GM12878 (cell line): ENCODE measurements around the gene NAA11. TPM values are rescaled to one million over a fixed set of nuclear protein-coding genes. Genes with fewer than 3 reads are reported as not detected.

Experiments
- ATAC-seq: fragments of 200-7000 bp; cut with Tn5 transposase; 3 replicates; pipeline ENCODE4 v1.9.1; 2020; ENCODE audit warnings: mild to moderate bottlenecking, moderate library complexity
- BruUV-seq: library from RNA; stranded (reverse); fragments of 400-500 nt; replicated peaks from 2 replicates; lab custom pipeline; 2021; lab: Mats Ljungman, UMichigan
- CTCF ChIA-PET: fragments of 300-600 bp; sonication (Branson Sonifier 250); formaldehyde crosslinking; extraction: SDS; loops from one replicate; lab custom pipeline; 2021; ENCODE audit warnings: inconsistent platforms; lab: Yijun Ruan, JAX
- POLR2A ChIA-PET: fragments of 350-600 bp; formaldehyde crosslinking; extraction: SDS; loops from one replicate; lab custom pipeline; 2021; ENCODE audit warnings: inconsistent platforms; lab: Charles Lee
- RAD21 ChIA-PET: fragments of 300-600 bp; sonication (Branson Sonifier 250); formaldehyde crosslinking; loops from one replicate; lab custom pipeline; 2023; ENCODE audit warnings: antibody characterized with exemption; ENCODE audit not compliant: unreplicated experiment; lab: Charles Lee
- SMC1A ChIA-PET: fragments of 300-600 bp; sonication (Branson Sonifier 250); formaldehyde crosslinking; loops from one replicate; lab custom pipeline; 2023; ENCODE audit not compliant: unreplicated experiment, uncharacterized antibody; lab: Charles Lee
- DNase-seq: peaks from one replicate; pipeline ENCODE4 v3.0.0-alpha.2; 2011; ENCODE audit warnings: low read depth, low spot score
- FAIRE-seq: peaks from 3 replicates; lab custom pipeline; 2011; peaks lifted over from hg19 to GRCh38; lab: Jason Lieb, UNC
- H2AFZ ChIP-seq: 2 replicates; pipeline ENCODE4 v1.6.0; 2011; ENCODE audit warnings: low read depth, low read length, control low read depth; ENCODE audit not compliant: control insufficient read depth
- H3K27ac ChIP-seq: 2 replicates; pipeline ENCODE4 v1.5.1; 2011; ENCODE audit warnings: control low read depth; ENCODE audit not compliant: control insufficient read depth, insufficient read depth
- H3K27me3 ChIP-seq, 2 experiments: replicated peaks in 1 of 2; 2 replicates each; pipeline versions ENCODE4 v1.6.0 to v1.6.1; 2011; ENCODE audit warnings: low read length in 1 of 2; ENCODE audit not compliant: control insufficient read depth in 2 of 2, insufficient read depth in 2 of 2
- H3K36me3 ChIP-seq, 2 experiments: 2 replicates each; pipeline ENCODE4 v1.5.1; 2011; ENCODE audit warnings: low read length in 1 of 2; ENCODE audit not compliant: control insufficient read depth in 2 of 2, insufficient read depth in 2 of 2
- H3K4me1 ChIP-seq: 2 replicates; pipeline ENCODE4 v1.6.1; 2011; ENCODE audit warnings: mild to moderate bottlenecking, low read length, moderate library complexity, mixed read lengths; ENCODE audit not compliant: control insufficient read depth, insufficient read depth
- H3K4me2 ChIP-seq: 2 replicates; pipeline ENCODE4 v1.6.0; 2011; ENCODE audit warnings: control low read depth; ENCODE audit not compliant: control insufficient read depth, insufficient read depth
- H3K4me3 ChIP-seq: fragments of 200-600 bp; sonication (generic); 2 replicates; pipeline ENCODE4 v1.5.1; 2016
- H3K79me2 ChIP-seq: 2 replicates; pipeline ENCODE4 v1.6.0; 2011; ENCODE audit warnings: low read length; ENCODE audit not compliant: control insufficient read depth, insufficient read depth
- H3K9ac ChIP-seq: 2 replicates; pipeline ENCODE4 v1.8.0; 2011; ENCODE audit warnings: low read length, control low read depth, mixed read lengths; ENCODE audit not compliant: control insufficient read depth, insufficient read depth
- H3K9me3 ChIP-seq: replicated peaks from 3 replicates; pipeline ENCODE4 v1.5.1; 2011; ENCODE audit warnings: mild to moderate bottlenecking, low read length; ENCODE audit not compliant: control insufficient read depth, insufficient read depth
- H4K20me1 ChIP-seq: 2 replicates; pipeline ENCODE4 v1.6.0; 2011; ENCODE audit not compliant: control insufficient read depth, insufficient read depth
- BACH1 ChIP-seq: fragments of 450-650 bp; IDR thresholded peaks from 2 replicates; pipeline ENCODE4 v1.6.1; 2017; ENCODE audit warnings: mild to moderate bottlenecking, borderline replicate concordance
- CHD2 ChIP-seq: IDR thresholded peaks from 2 replicates; pipeline ENCODE4 v1.6.1; 2011; ENCODE audit warnings: low read depth, low read length, improper control_type of control experiment, borderline replicate concordance
- CHD4 ChIP-seq: fragments of 200-600 bp; sonication (generic); IDR thresholded peaks from 2 replicates; pipeline ENCODE4 v1.6.1; 2016; ENCODE audit warnings: mild to moderate bottlenecking
- EZH2 ChIP-seq: IDR thresholded peaks from 2 replicates; pipeline ENCODE4 v1.6.1; 2012; ENCODE audit warnings: low read depth, mild to moderate bottlenecking, control low read depth, inconsistent platforms, low read length, borderline replicate concordance; ENCODE audit not compliant: control insufficient read depth
- GABPA ChIP-seq: IDR thresholded peaks from 2 replicates; pipeline ENCODE4 v1.6.1; 2014; ENCODE audit warnings: antibody characterized with exemption, low read depth, mild to moderate bottlenecking, inconsistent platforms
- GATAD2B ChIP-seq: fragments of 450-650 bp; conservative IDR thresholded peaks from 2 replicates; pipeline ENCODE4 v1.6.1; 2017; ENCODE audit warnings: low read depth, mild to moderate bottlenecking, moderate library complexity
- NFXL1 ChIP-seq: fragments of 450-650 bp; IDR thresholded peaks from 2 replicates; pipeline ENCODE4 v1.6.1; 2017; ENCODE audit warnings: antibody characterized with exemption, mild to moderate bottlenecking, borderline replicate concordance
- NR2C1 ChIP-seq: fragments of 450-650 bp; IDR thresholded peaks from 2 replicates; pipeline ENCODE4 v1.6.1; 2017; ENCODE audit warnings: antibody characterized with exemption, mild to moderate bottlenecking, moderate library complexity
- NR2F1 ChIP-seq: fragments of 450-650 bp; conservative IDR thresholded peaks from 2 replicates; pipeline ENCODE4 v1.6.1; 2017; ENCODE audit warnings: mild to moderate bottlenecking
- POLR2A ChIP-seq: IDR thresholded peaks from 2 replicates; pipeline ENCODE4 v1.6.1; 2011; ENCODE audit warnings: low read depth, mild to moderate bottlenecking, low read length
- STAT3 ChIP-seq: IDR thresholded peaks from 2 replicates; pipeline ENCODE4 v1.6.1; 2011; ENCODE audit warnings: low read depth, low read length, improper control_type of control experiment
- ZNF217 ChIP-seq: fragments of 450-650 bp; IDR thresholded peaks from 2 replicates; pipeline ENCODE4 v1.6.1; 2017; ENCODE audit warnings: antibody characterized with exemption, mild to moderate bottlenecking
- WGBS: methylation state at CpG from one replicate; pipeline ENCODE4 v1.1.6; 2016; ENCODE audit warnings: low lambda C conversion rate; ENCODE audit not compliant: insufficient replicate concordance, insufficient coverage; ENCODE audit errors: missing lambda C conversion rate; 5-methylcytosine and 5-hydroxymethylcytosine counted together
- in situ Hi-C: fragments of 300-500 bp; cut with MboI; formaldehyde crosslinking; loops from 9 replicates; pipeline ENCODE4 v1.14.3; 2018; ENCODE audit warnings: mixed read lengths
- intact Hi-C: fragments of 100-400 bp; cut with micrococcal nuclease; formaldehyde crosslinking; loops from one replicate; pipeline ENCODE4 v1.14.2; 2022; ENCODE audit not compliant: unreplicated experiment
- polyA plus RNA-seq, 11 experiments: library from polyadenylated mRNA; depleted of rRNA in 4 of 11; unstranded in 6 of 11; stranded (reverse) in 5 of 11; fragments of >200 nt; fragmentation: Nextera tagmentation in 4 of 11; fragmentation: Illumina TruSeq in 1 of 11; extraction: Ambion mirVana in 4 of 11; extraction: Trizol in 1 of 11; gene quantifications; 1 replicate in 1 of 11; 2 replicates in 10 of 11; pipeline versions ENCODE4 v1.2.1 to v1.2.3, GENCODE V29; 2011 to 2016; ENCODE audit warnings: inconsistent platforms in 2 of 11, missing spikeins in 2 of 11, low read depth in 1 of 11
- total RNA-seq, 4 experiments: library from RNA; depleted of rRNA in 3 of 4; stranded (reverse); fragments of >200 nt in 3 of 4; fragmentation: Illumina TruSeq in 1 of 4; extraction: Trizol in 1 of 4; gene quantifications; 2 replicates each; pipeline versions ENCODE4 v1.2.1 to v1.2.3, GENCODE V29; 2013 to 2021
- TF ChIP-seq, protein P1 (sequence below): fragments of 450-650 bp; IDR thresholded peaks from 2 replicates; pipeline ENCODE4 v1.6.1; 2016; ENCODE audit warnings: mild to moderate bottlenecking

The NAA11 gene
- total and polyA plus RNA-seq, 10 of the 15 experiments (the other 5 are each of a cell fraction or from before 2014, with no cell fraction given) = 0.12 to 0.16 TPM; not detected in 8

- no peaks in the 10 kb centered on the region for H4K20me1 ChIP-seq
- H3K79me2 ChIP-seq = no peaks in the 10 kb centered on the region
- FAIRE-seq = no peak
- intact Hi-C loops = no loop called here
- ChIA-PET CTCF (interaction anchor here (0.6 to 0.7 kb wide), 2 partner anchors 139 to 536 kb away, joined by 3 read pairs; no protein-coding TSS in a partner anchor), POLR2A (no interaction called here), RAD21 (no interaction called here), SMC1A (interaction anchor here (0.8 to 1.0 kb wide), 2 partner anchors 9 to 10 kb away, joined by 3 read pairs; no protein-coding TSS in a partner anchor)
- no peak overlapping the region for H2AFZ ChIP-seq
- no peak overlapping the region for H3K27ac ChIP-seq
- no peak for ATAC-seq
- H3K36me3 ChIP-seq = no peaks in the 10 kb centered on the region
- WGBS = 53% methylated on average over 3 of the region's 3 CpGs
- H3K4me3 ChIP-seq = no peak overlapping the region
- H3K4me1 ChIP-seq = no peaks in the 10 kb centered on the region
- H3K4me2 ChIP-seq = no peak overlapping the region
- in situ Hi-C loops = no loop called here
- no peaks in the 10 kb centered on the region for H3K27me3 ChIP-seq
- no TSS peak for BruUV-seq
- no peak for DNase-seq
- no peak for TF ChIP-seq CHD2
- TF ChIP-seq NFXL1 = no peak
- TF ChIP-seq POLR2A = no peak
- no peak for TF ChIP-seq STAT3
- no peak for TF ChIP-seq GABPA
- no peak for TF ChIP-seq NR2C1
- TF ChIP-seq, protein P1, sequence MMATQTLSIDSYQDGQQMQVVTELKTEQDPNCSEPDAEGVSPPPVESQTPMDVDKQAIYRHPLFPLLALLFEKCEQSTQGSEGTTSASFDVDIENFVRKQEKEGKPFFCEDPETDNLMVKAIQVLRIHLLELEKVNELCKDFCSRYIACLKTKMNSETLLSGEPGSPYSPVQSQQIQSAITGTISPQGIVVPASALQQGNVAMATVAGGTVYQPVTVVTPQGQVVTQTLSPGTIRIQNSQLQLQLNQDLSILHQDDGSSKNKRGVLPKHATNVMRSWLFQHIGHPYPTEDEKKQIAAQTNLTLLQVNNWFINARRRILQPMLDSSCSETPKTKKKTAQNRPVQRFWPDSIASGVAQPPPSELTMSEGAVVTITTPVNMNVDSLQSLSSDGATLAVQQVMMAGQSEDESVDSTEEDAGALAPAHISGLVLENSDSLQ = no peak
- no peak for TF ChIP-seq NR2F1
- no peak for TF ChIP-seq EZH2
- TF ChIP-seq GATAD2B = no peak
- TF ChIP-seq BACH1 = no peak
- no peak for TF ChIP-seq ZNF217
- TF ChIP-seq CHD4 = no peak
- H3K9me3 ChIP-seq = no peaks in the 10 kb centered on the region; the same call in 2 of the 3 replicates
- no peak overlapping the region for H3K9ac ChIP-seq
Observed at GRCh38 chr4:79341893-79342653, 16.2 kb upstream of the NAA11 start.
